ENCODE results near the gene SERPINB12. TPM values are rescaled to one million over a fixed set of nuclear protein-coding genes. Genes with fewer than 3 reads are reported as not detected.

SERPINB12 gene
- total RNA-seq, 1 donor from 2014 or later: not detected

DNA sequence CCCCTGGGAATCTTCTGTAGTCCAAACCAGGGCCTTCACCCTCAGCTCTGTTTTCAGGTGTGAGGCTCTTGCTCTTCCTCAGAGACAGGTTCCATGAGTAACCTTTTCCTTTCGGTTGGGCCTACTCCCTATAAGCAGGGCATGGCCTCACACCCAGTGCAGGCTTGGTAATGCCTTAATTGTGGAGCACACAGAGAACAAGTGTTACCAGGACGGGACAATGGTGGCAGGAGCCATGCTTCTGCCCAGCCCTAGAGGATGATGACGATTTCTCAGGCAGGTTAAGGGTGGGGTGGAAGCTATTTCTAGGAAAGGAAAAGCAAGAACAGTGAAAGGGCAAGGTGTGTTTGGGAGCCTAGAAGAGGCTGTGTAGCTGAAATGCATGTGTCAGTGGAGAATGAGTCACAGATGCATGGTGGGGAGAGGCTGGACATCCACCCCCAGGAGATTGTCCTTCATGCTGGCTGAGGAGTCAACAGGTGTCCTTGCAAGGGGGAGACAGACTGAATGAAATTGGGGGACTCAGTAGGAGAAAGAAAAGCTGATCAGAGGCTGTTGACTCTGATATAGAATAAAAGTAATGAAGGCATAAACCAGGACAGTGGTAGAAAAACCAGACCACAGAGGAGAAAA, 22.0 kb upstream of the SERPINB12 start:
- H2AFZ ChIP-seq (ENCODE audit: low read depth, low read length): no peak overlapping the region
- H3K9me3 ChIP-seq (ENCODE audit: insufficient read depth, low read depth, low read length): no peaks in the 10 kb centered on the region
- DNase-seq (ENCODE audit: low read depth): no peak
- Mint-ChIP-seq H3K36me3 (ENCODE audit: low read depth, unreplicated experiment) (no peaks in the 10 kb centered on the region), H3K4me1 (ENCODE audit: low read depth, unreplicated experiment) (no peaks in the 10 kb centered on the region), H3K9me3 (ENCODE audit: unreplicated experiment) (no peaks in the 10 kb centered on the region), H3K27me3 (ENCODE audit: low read depth, unreplicated experiment) (peaks cover 2% of the 10 kb centered on the region), H3K4me3 (ENCODE audit: unreplicated experiment) (no peak overlapping the region), H3K27ac (ENCODE audit: unreplicated experiment) (no peak overlapping the region)
- H3K79me2 ChIP-seq (ENCODE audit: insufficient read depth, low read length): no peaks in the 10 kb centered on the region
- H3K9ac ChIP-seq (ENCODE audit: low read length): no peak overlapping the region
- TF ChIP-seq CTCF (IDR thresholded peaks at IDR 0.05; ENCODE audit: insufficient read depth, low read depth, low read length): no peak
- no peak for TF ChIP-seq EZH2 (IDR thresholded peaks at IDR 0.05; ENCODE audit: insufficient read depth, low read length)
- H3K4me3 ChIP-seq (ENCODE audit: insufficient read depth, low read depth, low read length): no peak overlapping the region
- no peaks in the 10 kb centered on the region for H3K27me3 ChIP-seq (ENCODE audit: insufficient read depth, low read length)
- H4K20me1 ChIP-seq (ENCODE audit: insufficient read depth, low read length): no peaks in the 10 kb centered on the region
- no peaks in the 10 kb centered on the region for H3K4me1 ChIP-seq (ENCODE audit: insufficient read depth, low read length)
- H3K4me2 ChIP-seq (ENCODE audit: low read length): no peak overlapping the region
- no peak overlapping the region for H3K27ac ChIP-seq (ENCODE audit: low read depth, low read length)
- no peak for FAIRE-seq
- no peaks in the 10 kb centered on the region for H3K36me3 ChIP-seq (ENCODE audit: insufficient read depth, low read length)

GRCh38 chr18:63523660-63524059, 18.5 kb upstream of the SERPINB12 start:
- Histone ChIP-seq H3K4me2 (ENCODE audit: low read length) (no peak overlapping the region), H3K4me3 (ENCODE audit: insufficient read depth, low read depth, low read length) (no peak overlapping the region), H3K79me2 (ENCODE audit: insufficient read depth, low read length) (no peaks in the 10 kb centered on the region), H3K27me3 (ENCODE audit: insufficient read depth, low read length) (no peaks in the 10 kb centered on the region), H3K9me3 (ENCODE audit: insufficient read depth, low read depth, low read length) (no peaks in the 10 kb centered on the region), H3K27ac (ENCODE audit: low read depth, low read length) (no peak overlapping the region), H3K36me3 (ENCODE audit: insufficient read depth, low read length) (no peaks in the 10 kb centered on the region), H4K20me1 (ENCODE audit: insufficient read depth, low read length) (no peaks in the 10 kb centered on the region), H2AFZ (ENCODE audit: low read depth, low read length) (no peak overlapping the region), H3K9ac (ENCODE audit: low read length) (no peak overlapping the region), H3K4me1 (ENCODE audit: insufficient read depth, low read length) (no peaks in the 10 kb centered on the region)
- Mint-ChIP-seq H3K4me1 (ENCODE audit: low read depth, unreplicated experiment) (no peaks in the 10 kb centered on the region), H3K27ac (ENCODE audit: unreplicated experiment) (no peak overlapping the region), H3K27me3 (ENCODE audit: low read depth, unreplicated experiment) (peaks cover 2% of the 10 kb centered on the region), H3K4me3 (ENCODE audit: unreplicated experiment) (no peak overlapping the region), H3K36me3 (ENCODE audit: low read depth, unreplicated experiment) (no peaks in the 10 kb centered on the region), H3K9me3 (ENCODE audit: unreplicated experiment) (no peaks in the 10 kb centered on the region)
- FAIRE-seq (no peak), DNase-seq (ENCODE audit: low read depth) (no peak)
- no peak for TF ChIP-seq CTCF (IDR thresholded peaks at IDR 0.05; ENCODE audit: insufficient read depth, low read depth, low read length)
- TF ChIP-seq EZH2 (IDR thresholded peaks at IDR 0.05; ENCODE audit: insufficient read depth, low read length): no peak

- H3K27me3 ChIP-seq (ENCODE audit: insufficient read depth, low read length): no peaks in the 10 kb centered on the region
- H3K27ac ChIP-seq (ENCODE audit: low read depth, low read length): no peak overlapping the region
- no peak for DNase-seq (ENCODE audit: low read depth)
- H3K4me1 ChIP-seq (ENCODE audit: insufficient read depth, low read length): no peaks in the 10 kb centered on the region
- H3K4me3 ChIP-seq (ENCODE audit: insufficient read depth, low read depth, low read length): no peak overlapping the region
- no peaks in the 10 kb centered on the region for H3K4me1 Mint-ChIP-seq (ENCODE audit: low read depth, unreplicated experiment)
- no peak overlapping the region for H2AFZ ChIP-seq (ENCODE audit: low read depth, low read length)
- no peaks in the 10 kb centered on the region for H3K36me3 ChIP-seq (ENCODE audit: insufficient read depth, low read length)
- H3K9me3 Mint-ChIP-seq (ENCODE audit: unreplicated experiment): peaks cover 2% of the 10 kb centered on the region
- FAIRE-seq: no peak
- no peak overlapping the region for H3K4me3 Mint-ChIP-seq (ENCODE audit: unreplicated experiment)
- no peaks in the 10 kb centered on the region for H4K20me1 ChIP-seq (ENCODE audit: insufficient read depth, low read length)
- no peaks in the 10 kb centered on the region for H3K36me3 Mint-ChIP-seq (ENCODE audit: low read depth, unreplicated experiment)
- no peaks in the 10 kb centered on the region for H3K9me3 ChIP-seq (ENCODE audit: insufficient read depth, low read depth, low read length)
- H3K4me2 ChIP-seq (ENCODE audit: low read length): no peak overlapping the region
- no peaks in the 10 kb centered on the region for H3K27me3 Mint-ChIP-seq (ENCODE audit: low read depth, unreplicated experiment)
- no peaks in the 10 kb centered on the region for H3K79me2 ChIP-seq (ENCODE audit: insufficient read depth, low read length)
- TF ChIP-seq CTCF (IDR thresholded peaks at IDR 0.05; ENCODE audit: insufficient read depth, low read depth, low read length): no peak
- no peak for TF ChIP-seq EZH2 (IDR thresholded peaks at IDR 0.05; ENCODE audit: insufficient read depth, low read length)
- H3K9ac ChIP-seq (ENCODE audit: low read length): no peak overlapping the region
- H3K27ac Mint-ChIP-seq (ENCODE audit: unreplicated experiment): no peak overlapping the region
Observed at GRCh38 chr18:63527251-63527650, 14.9 kb upstream of the SERPINB12 start.

All from astrocyte (in vitro differentiated cells and primary cell).